Keratinocyte (primary cell): Measurements from ENCODE around the gene KLF2.

Experiments
- CTCF ChIP-seq, 3 experiments: IDR thresholded peaks in 1 of 3; conservative IDR thresholded peaks in 1 of 3; optimal IDR thresholded peaks in 1 of 3; 2 replicates in 2 of 3; 3 replicates in 1 of 3; pipeline versions ENCODE3 to v1.5.1; 2011; ENCODE audit warnings: low read length in 3 of 3, mild to moderate bottlenecking in 3 of 3, moderate library complexity in 2 of 3, control low read depth in 1 of 3, inconsistent platforms in 1 of 3; ENCODE audit not compliant: insufficient read depth in 2 of 3; ENCODE audit errors: extremely low read depth in 1 of 3
- EZH2 ChIP-seq: IDR thresholded peaks from one replicate; pipeline ENCODE4 v1.6.1; 2012; ENCODE audit warnings: inconsistent platforms, mild to moderate bottlenecking, low read length, moderate library complexity

GRCh38 chr19:16298334-16298733, 26.3 kb upstream of the KLF2 start:
- TF ChIP-seq EZH2 (no peak), CTCF (optimal IDR thresholded peaks at IDR 0.05 in 1 of 3, IDR thresholded peaks at IDR 0.05 in 1 of 3, conservative IDR thresholded peaks at IDR 0.05 in 1 of 3; ENCODE audit: extremely low read depth in 1 of 3, insufficient read depth in 2 of 3, low read length in 3 of 3) (no peak)
